Liver (tissue), 9 donors: ENCODE data around the gene ATP5IF1. TPM values are rescaled to one million over a fixed set of nuclear protein-coding genes. Genes with fewer than 3 reads are reported as not detected.

ENCODE experiments used
- DNase-seq: peaks from one replicate; pipeline ENCODE4 v3.0.0-alpha.2; 2017; ENCODE audit warnings: low spot score
- H3K27ac ChIP-seq, 2 donors: one replicate each; pipeline ENCODE4 v1.7.0; 2013; ENCODE audit warnings: inconsistent platforms in 2 of 2, low read length in 2 of 2, control low read depth in 1 of 2, low read depth in 1 of 2, mild to moderate bottlenecking in 1 of 2
- H3K27me3 ChIP-seq, 4 donors: one replicate each; pipeline versions ENCODE4 v1.6.1 to v1.7.0; 2013; ENCODE audit warnings: low read length in 3 of 4, inconsistent platforms in 1 of 4, mild to moderate bottlenecking in 1 of 4, moderate library complexity in 1 of 4; ENCODE audit not compliant: control insufficient read depth in 4 of 4, insufficient read depth in 4 of 4
- H3K36me3 ChIP-seq, 4 donors: one replicate each; pipeline versions ENCODE4 v1.6.1 to v1.7.0; 2013; ENCODE audit warnings: low read length in 3 of 4, mild to moderate bottlenecking in 3 of 4, low read depth in 1 of 4, moderate library complexity in 1 of 4; ENCODE audit not compliant: control insufficient read depth in 4 of 4, insufficient read depth in 3 of 4
- H3K4me1 ChIP-seq, 4 donors: one replicate each; pipeline versions ENCODE4 v1.6.1 to v1.7.0; 2013; ENCODE audit warnings: low read length in 3 of 4, mild to moderate bottlenecking in 3 of 4, moderate library complexity in 1 of 4; ENCODE audit not compliant: control insufficient read depth in 4 of 4, insufficient read depth in 4 of 4
- H3K4me3 ChIP-seq, 3 donors: one replicate each; pipeline versions ENCODE4 v1.6.1 to v1.7.0; 2013; ENCODE audit warnings: low read length in 3 of 3, control low read depth in 1 of 3, low read depth in 1 of 3, mild to moderate bottlenecking in 1 of 3
- H3K9ac ChIP-seq, 2 donors: one replicate each; pipeline ENCODE4 v1.7.0; 2013; ENCODE audit warnings: low read length in 2 of 2, mild to moderate bottlenecking in 2 of 2, moderate library complexity in 2 of 2, control low read depth in 1 of 2, low read depth in 1 of 2
- H3K9me3 ChIP-seq, 4 donors: one replicate each; pipeline versions ENCODE4 v1.6.1 to v1.7.0; 2013; ENCODE audit warnings: low read length in 3 of 4; ENCODE audit not compliant: control insufficient read depth in 4 of 4
- EGR1 ChIP-seq, 2 donors: IDR thresholded peaks; 2 replicates each; pipeline ENCODE4 v1.6.1; 2016 to 2018; ENCODE audit warnings: antibody characterized with exemption in 2 of 2, low read depth in 2 of 2
- FOXA1 ChIP-seq: IDR thresholded peaks from 2 replicates; pipeline ENCODE4 v1.6.1; 2016; ENCODE audit warnings: antibody characterized with exemption
- FOXA2 ChIP-seq: IDR thresholded peaks from 2 replicates; pipeline ENCODE4 v1.6.1; 2016; ENCODE audit warnings: antibody characterized with exemption
- GABPA ChIP-seq, 2 donors: IDR thresholded peaks in 1 of 2; conservative IDR thresholded peaks in 1 of 2; 2 replicates each; pipeline ENCODE4 v1.6.1; 2016; ENCODE audit warnings: antibody characterized with exemption in 2 of 2, mild to moderate bottlenecking in 1 of 2, moderate library complexity in 1 of 2
- HNF4A ChIP-seq, 2 donors: conservative IDR thresholded peaks; 2 replicates each; pipeline ENCODE4 v1.6.1; 2016; ENCODE audit warnings: antibody characterized with exemption in 2 of 2, mild to moderate bottlenecking in 2 of 2
- HNF4G ChIP-seq: IDR thresholded peaks from 2 replicates; pipeline ENCODE4 v1.6.1; 2016; ENCODE audit warnings: antibody characterized with exemption
- JUND ChIP-seq, 2 donors: IDR thresholded peaks; 2 replicates each; pipeline ENCODE4 v1.6.1; 2016; ENCODE audit warnings: antibody characterized with exemption in 2 of 2
- RAD21 ChIP-seq, 2 donors: IDR thresholded peaks; 2 replicates each; pipeline ENCODE4 v1.6.1; 2016; ENCODE audit warnings: antibody characterized with exemption in 2 of 2, mild to moderate bottlenecking in 2 of 2
- RXRA ChIP-seq, 2 donors: IDR thresholded peaks; 2 replicates each; pipeline ENCODE4 v1.6.1; 2017 to 2018; ENCODE audit warnings: antibody characterized with exemption in 2 of 2, mild to moderate bottlenecking in 1 of 2
- SP1 ChIP-seq: IDR thresholded peaks from 2 replicates; pipeline ENCODE4 v1.6.1; 2018; ENCODE audit warnings: antibody characterized with exemption, mild to moderate bottlenecking
- TAF1 ChIP-seq: conservative IDR thresholded peaks from 2 replicates; pipeline ENCODE4 v1.6.1; 2016; ENCODE audit warnings: antibody characterized with exemption, mild to moderate bottlenecking
- YY1 ChIP-seq: IDR thresholded peaks from 2 replicates; pipeline ENCODE4 v1.6.1; 2016; ENCODE audit warnings: antibody characterized with exemption, mild to moderate bottlenecking
- WGBS: extraction: QIAGEN DNeasy Blood & Tissue Kit; methylation state at CpG from one replicate; pipeline ENCODE4 v1.1.7; 2013; 5-methylcytosine and 5-hydroxymethylcytosine counted together
- polyA plus RNA-seq, 2 donors: library from polyadenylated mRNA; stranded (reverse) in 1 of 2; unstranded in 1 of 2; fragments of 200-250 nt in 1 of 2; fragments of >200 nt in 1 of 2; fragmentation: Nextera tagmentation in 1 of 2; extraction: Ambion mirVana in 1 of 2; gene quantifications; one replicate each; pipeline versions ENCODE4 v1.2.1 to v1.2.3, GENCODE V29; 2013 to 2015
- total RNA-seq, 2 donors: library from RNA; depleted of rRNA; stranded (reverse); fragments of >200 nt; gene quantifications; one replicate each; pipeline ENCODE4 v1.2.3, GENCODE V29; 2014
- TF ChIP-seq, protein P1 (sequence below): IDR thresholded peaks from 2 replicates; pipeline ENCODE4 v1.6.1; 2016; ENCODE audit warnings: antibody characterized with exemption
- TF ChIP-seq, protein P2 (sequence below): fragments of 150-350 bp; IDR thresholded peaks from 2 replicates; pipeline ENCODE4 v1.5.1; 2017; ENCODE audit warnings: improper control_type of control experiment, low read depth, low read length; ENCODE audit not compliant: missing input control
- TF ChIP-seq, protein P3 (sequence below): IDR thresholded peaks from 2 replicates; pipeline ENCODE4 v1.6.1; 2016; ENCODE audit warnings: antibody characterized with exemption, mild to moderate bottlenecking
- TF ChIP-seq, protein P4 (sequence below): IDR thresholded peaks from 2 replicates; pipeline ENCODE4 v1.6.1; 2016; ENCODE audit warnings: antibody characterized with exemption
- donor health status: healthy.
- donor health status: healthy.
- donor health status: healthy.
- donor health status: healthy.
- donor health status: healthy.

Gene ATP5IF1
- total RNA-seq (100 to 1,000 TPM; 136 to 154 TPM), polyA plus RNA-seq (100 to 1,000 TPM; 181 to 456 TPM)

DNA sequence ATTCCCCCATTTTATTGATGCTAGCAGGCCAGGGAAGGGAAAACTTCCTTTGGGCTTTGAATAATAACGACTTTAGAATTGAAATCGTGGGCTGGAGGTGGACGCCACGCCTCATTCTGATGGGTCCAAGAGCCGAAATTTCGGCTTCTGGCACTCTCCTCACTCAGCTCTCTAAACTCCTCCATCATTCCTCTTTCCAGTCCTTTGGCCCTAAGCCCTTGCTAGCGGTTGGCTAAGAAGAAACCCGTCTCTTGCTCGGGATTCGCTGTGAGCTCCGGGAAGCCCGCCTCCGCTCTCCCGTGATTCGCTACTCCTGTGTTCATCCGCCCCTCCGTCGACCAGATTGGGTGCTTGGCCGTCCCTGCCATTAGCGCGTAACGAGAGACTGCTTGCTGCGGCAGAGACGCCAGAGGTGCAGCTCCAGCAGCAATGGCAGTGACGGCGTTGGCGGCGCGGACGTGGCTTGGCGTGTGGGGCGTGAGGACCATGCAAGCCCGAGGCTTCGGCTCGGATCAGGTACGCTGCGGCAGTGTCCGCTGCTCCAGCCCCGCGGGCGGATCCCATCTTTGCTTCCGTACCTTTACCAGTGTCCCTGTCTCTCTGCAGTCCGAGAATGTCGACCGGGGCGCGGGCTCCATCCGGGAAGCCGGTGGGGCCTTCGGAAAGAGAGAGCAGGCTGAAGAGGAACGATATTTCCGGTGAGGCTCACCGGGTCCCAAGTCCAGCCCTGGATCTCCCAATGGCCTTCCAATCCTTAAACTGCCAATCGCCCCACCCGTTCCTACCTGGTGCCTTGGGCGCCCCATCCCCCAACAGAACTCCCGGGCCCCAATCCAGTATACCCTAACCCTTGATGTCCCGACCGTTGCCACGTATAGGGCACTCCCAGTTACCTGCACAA, at the start of gene ATP5IF1:
Gene ATP5IF1 (plus strand): TSS at position 370 of the 901 bp plus-strand sequence. CDS start 60 bp downstream, at position 430.
- TF ChIP-seq, protein P1, sequence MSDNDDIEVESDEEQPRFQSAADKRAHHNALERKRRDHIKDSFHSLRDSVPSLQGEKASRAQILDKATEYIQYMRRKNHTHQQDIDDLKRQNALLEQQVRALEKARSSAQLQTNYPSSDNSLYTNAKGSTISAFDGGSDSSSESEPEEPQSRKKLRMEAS = no peak
- peak; percentile 84 for TF ChIP-seq SP1
- no peak for TF ChIP-seq FOXA1
- peak; percentile 42 for TF ChIP-seq HNF4G
- peak in 1 of 2 donors; percentile 3 for TF ChIP-seq RAD21 (IDR thresholded peaks at IDR 0.05)
- TF ChIP-seq GABPA (IDR thresholded peaks at IDR 0.05 in 1 of 2, conservative IDR thresholded peaks at IDR 0.05 in 1 of 2) = peak in 1 of 2 donors; percentile 50
- peak; percentile 66 to 71 for TF ChIP-seq HNF4A (conservative IDR thresholded peaks at IDR 0.05)
- peak; percentile 96 for TF ChIP-seq YY1
- peak; percentile 79 for TF ChIP-seq TAF1
- TF ChIP-seq, protein P2, sequence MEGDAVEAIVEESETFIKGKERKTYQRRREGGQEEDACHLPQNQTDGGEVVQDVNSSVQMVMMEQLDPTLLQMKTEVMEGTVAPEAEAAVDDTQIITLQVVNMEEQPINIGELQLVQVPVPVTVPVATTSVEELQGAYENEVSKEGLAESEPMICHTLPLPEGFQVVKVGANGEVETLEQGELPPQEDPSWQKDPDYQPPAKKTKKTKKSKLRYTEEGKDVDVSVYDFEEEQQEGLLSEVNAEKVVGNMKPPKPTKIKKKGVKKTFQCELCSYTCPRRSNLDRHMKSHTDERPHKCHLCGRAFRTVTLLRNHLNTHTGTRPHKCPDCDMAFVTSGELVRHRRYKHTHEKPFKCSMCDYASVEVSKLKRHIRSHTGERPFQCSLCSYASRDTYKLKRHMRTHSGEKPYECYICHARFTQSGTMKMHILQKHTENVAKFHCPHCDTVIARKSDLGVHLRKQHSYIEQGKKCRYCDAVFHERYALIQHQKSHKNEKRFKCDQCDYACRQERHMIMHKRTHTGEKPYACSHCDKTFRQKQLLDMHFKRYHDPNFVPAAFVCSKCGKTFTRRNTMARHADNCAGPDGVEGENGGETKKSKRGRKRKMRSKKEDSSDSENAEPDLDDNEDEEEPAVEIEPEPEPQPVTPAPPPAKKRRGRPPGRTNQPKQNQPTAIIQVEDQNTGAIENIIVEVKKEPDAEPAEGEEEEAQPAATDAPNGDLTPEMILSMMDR = no peak
- TF ChIP-seq, protein P3, sequence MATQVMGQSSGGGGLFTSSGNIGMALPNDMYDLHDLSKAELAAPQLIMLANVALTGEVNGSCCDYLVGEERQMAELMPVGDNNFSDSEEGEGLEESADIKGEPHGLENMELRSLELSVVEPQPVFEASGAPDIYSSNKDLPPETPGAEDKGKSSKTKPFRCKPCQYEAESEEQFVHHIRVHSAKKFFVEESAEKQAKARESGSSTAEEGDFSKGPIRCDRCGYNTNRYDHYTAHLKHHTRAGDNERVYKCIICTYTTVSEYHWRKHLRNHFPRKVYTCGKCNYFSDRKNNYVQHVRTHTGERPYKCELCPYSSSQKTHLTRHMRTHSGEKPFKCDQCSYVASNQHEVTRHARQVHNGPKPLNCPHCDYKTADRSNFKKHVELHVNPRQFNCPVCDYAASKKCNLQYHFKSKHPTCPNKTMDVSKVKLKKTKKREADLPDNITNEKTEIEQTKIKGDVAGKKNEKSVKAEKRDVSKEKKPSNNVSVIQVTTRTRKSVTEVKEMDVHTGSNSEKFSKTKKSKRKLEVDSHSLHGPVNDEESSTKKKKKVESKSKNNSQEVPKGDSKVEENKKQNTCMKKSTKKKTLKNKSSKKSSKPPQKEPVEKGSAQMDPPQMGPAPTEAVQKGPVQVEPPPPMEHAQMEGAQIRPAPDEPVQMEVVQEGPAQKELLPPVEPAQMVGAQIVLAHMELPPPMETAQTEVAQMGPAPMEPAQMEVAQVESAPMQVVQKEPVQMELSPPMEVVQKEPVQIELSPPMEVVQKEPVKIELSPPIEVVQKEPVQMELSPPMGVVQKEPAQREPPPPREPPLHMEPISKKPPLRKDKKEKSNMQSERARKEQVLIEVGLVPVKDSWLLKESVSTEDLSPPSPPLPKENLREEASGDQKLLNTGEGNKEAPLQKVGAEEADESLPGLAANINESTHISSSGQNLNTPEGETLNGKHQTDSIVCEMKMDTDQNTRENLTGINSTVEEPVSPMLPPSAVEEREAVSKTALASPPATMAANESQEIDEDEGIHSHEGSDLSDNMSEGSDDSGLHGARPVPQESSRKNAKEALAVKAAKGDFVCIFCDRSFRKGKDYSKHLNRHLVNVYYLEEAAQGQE = peak; percentile 89
- Histone ChIP-seq H3K4me3 (peak within 1 kb of the TSS; percentile 77 to 99 (median 98)), H3K9ac (peak within 1 kb of the TSS; percentile 79 to 88), H3K4me1 (peaks cover 6 to 30% (median 24%) of the 10 kb centered on the region in 4 donors), H3K27ac (peak within 1 kb of the TSS; percentile 94 to 96), H3K27me3 (no peaks in the 10 kb centered on the region), H3K36me3 (peaks cover 0 to 4% (median 2%) of the 10 kb centered on the region in 4 donors), H3K9me3 (no peaks in the 10 kb centered on the region)
- under 1% methylated on average over 60 of the region's 60 CpGs for WGBS
- DNase-seq = peak; percentile 95

DNA sequence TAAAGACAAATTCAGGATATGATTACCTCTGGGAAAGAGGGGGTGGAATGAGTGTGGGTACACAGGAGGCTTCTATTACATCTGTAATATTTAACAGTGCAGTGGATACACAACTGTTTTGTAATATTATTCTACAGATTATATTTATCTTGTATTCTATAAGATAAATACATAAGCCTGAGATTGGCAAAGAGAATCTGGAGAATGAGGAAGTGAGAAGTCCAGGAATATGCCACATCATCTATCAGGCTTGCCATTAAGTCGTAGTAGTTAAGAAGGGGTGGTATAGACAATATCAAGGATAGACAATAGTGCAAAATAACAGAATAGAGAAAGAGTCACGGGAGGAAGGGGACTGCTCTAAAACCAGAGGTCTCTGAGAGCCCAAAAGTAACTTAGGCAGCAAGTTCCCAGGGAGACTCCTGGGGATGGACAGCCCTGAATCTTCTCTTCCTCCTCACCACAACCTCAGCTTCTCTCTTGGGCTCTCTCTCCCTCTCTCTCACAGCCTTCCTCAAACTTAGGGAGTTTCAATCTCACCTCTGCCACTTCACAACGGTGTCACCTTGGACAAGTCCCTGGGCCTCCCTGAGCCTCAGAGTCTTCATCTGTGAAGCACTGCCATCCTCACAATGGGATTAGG, 45.5 kb upstream of the ATP5IF1 start:
- WGBS = 77% methylated on average over 3 of the region's 3 CpGs
- no peaks in the 10 kb centered on the region for H3K36me3 ChIP-seq
- H3K9me3 ChIP-seq = no peaks in the 10 kb centered on the region
- no peak overlapping the region for H3K27ac ChIP-seq
- no peak overlapping the region for H3K4me3 ChIP-seq
- no peak for DNase-seq
- no peaks in the 10 kb centered on the region for H3K4me1 ChIP-seq
- H3K9ac ChIP-seq = no peak overlapping the region
- no peaks in the 10 kb centered on the region for H3K27me3 ChIP-seq
- no peak for TF ChIP-seq FOXA2
- TF ChIP-seq, protein P4, sequence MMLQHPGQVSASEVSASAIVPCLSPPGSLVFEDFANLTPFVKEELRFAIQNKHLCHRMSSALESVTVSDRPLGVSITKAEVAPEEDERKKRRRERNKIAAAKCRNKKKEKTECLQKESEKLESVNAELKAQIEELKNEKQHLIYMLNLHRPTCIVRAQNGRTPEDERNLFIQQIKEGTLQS = no peak
- TF ChIP-seq EGR1 (IDR thresholded peaks at IDR 0.05; ENCODE audit: low read depth in 2 of 2) = no peak
- TF ChIP-seq, protein P3 = no peak
- TF ChIP-seq HNF4A (conservative IDR thresholded peaks at IDR 0.05) = no peak
- TF ChIP-seq RXRA (IDR thresholded peaks at IDR 0.05) = no peak
- TF ChIP-seq, protein P2 = no peak
- no peak for TF ChIP-seq RAD21 (IDR thresholded peaks at IDR 0.05)
- TF ChIP-seq TAF1 = no peak
- TF ChIP-seq YY1 = no peak
- TF ChIP-seq, protein P1 = no peak
- no peak for TF ChIP-seq FOXA1
- no peak for TF ChIP-seq JUND (IDR thresholded peaks at IDR 0.05)
- TF ChIP-seq SP1 = no peak
